ENCODE results near the gene SLC35A2.

The SLC35A2 gene

DNA sequence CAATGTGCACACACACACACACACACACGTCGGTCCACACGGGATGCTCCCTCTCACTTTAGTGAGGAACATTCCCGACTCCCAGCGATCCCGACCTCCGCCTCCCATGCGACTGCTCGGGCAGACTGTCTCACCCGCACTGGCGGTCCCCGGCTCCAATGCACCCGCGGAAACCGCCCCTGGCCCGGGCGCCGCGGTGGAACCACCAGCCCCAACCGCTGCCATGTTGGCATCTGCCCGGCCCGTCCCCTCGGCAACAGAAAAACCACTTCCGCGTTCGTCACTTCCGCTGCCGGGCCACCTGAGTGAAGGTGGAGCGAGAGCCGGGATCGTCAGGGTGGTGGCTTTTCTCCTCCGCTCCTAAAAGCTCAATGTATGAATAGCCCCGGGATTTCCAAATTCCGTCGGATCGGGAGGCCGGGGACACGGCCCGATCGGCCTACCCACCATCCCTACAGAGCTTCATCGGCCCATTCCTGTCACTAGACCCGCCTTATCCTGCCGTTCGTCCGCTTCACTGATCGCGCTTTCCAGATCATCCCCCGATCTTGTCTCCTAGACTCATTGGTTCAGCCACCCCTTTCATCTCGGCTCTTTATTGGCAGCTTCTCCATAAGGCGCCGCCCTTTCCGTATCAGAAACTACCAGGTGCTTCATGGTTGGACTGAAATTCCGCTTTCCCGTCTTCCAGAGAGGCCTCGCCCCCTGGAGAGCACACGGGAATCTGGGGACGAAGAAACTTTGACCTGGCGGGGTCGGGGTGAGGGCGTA is at the start of gene SLC35A2:
Gene SLC35A2, minus strand, starts transcription at position 235 of the 771 bp plus-strand sequence. Its CDS starts 10 bp downstream, at position 225.
- FAIRE-seq = no peak

DNA sequence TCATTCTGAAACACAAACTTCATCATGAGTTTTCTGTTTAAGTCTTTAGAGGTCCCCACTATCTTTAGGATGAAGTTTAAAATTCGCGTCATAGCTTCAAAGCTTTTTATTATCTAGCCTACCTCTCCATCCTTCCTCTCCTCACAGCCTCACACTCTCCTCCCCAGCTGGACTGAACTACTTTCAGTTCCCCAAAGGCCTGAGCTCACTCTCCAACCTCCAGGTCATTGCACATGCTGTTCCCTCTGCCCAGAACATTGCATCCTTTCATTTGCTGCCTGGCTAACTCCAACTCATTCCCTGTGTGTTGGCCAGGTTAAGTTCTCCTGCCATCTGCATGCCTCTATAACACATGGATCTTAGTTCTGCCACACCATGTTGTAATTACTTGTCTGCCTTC is 48.8 kb upstream of the SLC35A2 start:
- FAIRE-seq = no peak

DNA sequence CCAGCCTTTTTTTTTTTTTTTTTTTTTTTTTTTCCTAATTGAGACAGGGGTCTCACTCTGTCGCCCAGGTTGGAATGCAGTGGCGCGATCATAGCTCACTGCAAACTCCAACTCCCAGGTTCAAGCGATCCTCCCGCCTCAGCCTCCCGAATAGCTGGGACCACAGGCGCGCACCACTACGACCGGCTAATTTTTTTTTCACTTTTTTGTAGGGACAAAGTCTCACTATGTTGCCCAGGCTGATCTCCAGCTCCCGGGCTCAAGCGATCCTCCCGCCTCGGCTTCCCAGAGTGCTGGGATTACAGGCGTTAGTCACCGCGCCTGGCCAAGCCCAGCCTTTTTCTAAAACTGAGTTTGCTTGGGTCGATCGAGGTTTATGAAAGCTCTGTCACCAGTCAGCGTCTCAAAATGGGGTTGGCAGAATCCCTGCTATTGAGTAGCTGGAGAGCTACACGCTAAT is 47.2 kb upstream of the SLC35A2 start:
- FAIRE-seq = no peak

DNA sequence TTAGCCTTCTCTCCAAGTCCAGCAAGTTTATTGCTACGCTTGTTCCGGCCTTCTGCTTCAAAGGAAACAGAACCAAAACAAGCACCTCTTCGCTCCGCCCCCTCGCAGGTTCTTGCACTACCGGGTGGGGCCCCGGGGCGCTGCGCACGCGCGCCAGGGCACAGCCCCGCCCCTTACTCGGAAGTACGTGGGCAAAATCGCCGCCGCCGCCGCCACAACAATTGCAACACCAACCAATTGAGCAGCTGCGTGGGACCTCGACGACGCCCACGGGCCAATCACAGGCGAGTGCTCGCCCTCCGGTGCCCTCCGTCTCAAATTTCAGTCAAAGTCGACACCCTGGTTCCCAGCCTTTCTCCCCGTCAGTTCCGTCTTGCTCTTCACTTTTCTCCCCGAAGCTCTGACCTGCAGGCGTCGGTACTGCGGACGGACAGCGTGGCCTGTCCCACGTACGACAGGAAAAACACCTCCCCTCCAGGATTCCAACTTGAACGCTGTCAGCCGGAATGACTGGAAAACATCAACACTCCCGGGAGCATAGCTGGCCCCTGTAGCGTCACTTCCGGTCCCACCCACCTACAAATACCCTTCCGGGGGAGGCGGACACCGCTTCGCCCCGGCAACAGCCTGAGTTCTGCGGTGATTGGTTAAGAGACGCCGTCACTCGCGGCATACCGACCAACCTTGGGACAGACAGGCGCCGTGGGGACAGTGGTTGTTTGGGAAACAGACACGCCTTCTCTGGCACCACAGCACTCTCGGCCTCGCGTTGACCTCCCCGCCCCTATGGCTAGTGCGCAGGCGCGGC is 46.6 kb upstream of the SLC35A2 start:
- FAIRE-seq = peak; percentile 77

DNA sequence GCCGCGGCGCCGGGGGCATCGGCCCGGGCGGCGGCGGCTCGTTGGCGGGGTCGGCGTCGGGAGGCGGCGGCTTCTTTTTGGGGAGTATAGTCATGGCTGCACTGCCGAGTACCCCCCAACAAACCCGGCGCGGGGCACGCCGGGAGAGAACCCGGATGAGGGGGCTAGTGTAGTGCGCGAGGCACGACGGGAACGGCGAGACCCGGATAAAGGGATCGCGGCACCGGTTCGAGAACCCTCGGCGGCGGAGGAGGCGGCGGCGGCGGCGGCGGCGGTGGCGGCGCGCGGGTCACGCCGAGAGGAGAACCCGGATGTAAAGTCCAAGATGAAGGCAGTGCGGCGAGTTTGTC is 46.0 kb upstream of the SLC35A2 start, which contains the start of gene OTUD5:
Gene OTUD5, minus strand, starts transcription at position 131 of the 350 bp plus-strand sequence. Its CDS starts 37 bp downstream, at position 94.
- FAIRE-seq = no peak

DNA sequence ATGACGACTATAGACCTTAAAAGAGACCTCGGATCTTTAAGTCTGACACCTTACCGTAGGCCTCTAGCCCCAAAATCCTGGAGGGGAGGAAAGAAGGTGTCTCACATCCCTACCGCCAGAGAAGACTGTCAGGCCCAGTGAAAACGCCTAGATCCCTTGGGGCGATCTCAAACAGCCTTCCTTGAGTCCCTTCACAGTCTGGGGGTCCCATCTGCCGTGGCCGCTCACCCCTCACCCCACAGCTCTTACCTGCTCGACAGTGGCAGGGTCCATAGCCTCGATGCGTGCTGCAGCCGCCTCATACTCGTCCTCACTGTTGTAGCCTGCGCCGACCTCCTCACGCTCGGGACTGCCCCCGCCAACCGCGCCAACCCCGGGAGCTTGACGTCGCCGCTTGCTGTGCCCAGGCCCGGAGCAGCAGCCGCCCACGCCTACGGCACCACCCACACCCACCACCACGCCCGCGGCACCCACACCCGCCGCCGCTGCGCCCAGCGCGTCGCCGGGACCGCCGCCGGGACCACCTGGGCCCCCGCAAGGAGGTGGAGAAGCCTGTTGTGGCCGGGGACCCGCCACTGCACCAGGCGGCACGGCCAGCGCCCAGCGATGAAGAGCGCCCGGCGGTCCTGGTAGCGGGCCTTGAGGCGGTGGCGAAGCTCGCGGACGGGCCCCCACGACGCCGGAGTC is 45.4 kb upstream of the SLC35A2 start:
- FAIRE-seq = no peak

DNA sequence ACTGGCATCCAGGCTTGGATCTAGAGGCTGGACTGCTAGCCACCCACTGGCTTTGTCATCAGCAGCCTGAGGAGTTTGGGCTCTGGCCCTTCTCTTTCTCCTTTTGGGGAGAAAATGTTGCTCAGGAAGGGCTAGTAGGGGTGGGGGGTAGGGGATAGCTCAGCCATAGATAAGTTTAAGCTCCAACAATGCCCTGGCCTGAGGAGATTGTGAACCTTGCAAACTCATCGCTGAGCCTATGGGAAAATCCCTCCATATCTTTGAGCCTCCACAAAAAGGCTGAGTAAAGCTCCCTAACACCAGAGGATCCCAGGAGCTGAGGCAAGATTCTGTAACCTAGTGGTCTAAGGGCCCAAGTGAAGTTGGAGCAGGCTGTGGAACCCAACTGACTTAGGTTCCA is 37.1 kb upstream of the SLC35A2 start:
- FAIRE-seq = no peak

DNA sequence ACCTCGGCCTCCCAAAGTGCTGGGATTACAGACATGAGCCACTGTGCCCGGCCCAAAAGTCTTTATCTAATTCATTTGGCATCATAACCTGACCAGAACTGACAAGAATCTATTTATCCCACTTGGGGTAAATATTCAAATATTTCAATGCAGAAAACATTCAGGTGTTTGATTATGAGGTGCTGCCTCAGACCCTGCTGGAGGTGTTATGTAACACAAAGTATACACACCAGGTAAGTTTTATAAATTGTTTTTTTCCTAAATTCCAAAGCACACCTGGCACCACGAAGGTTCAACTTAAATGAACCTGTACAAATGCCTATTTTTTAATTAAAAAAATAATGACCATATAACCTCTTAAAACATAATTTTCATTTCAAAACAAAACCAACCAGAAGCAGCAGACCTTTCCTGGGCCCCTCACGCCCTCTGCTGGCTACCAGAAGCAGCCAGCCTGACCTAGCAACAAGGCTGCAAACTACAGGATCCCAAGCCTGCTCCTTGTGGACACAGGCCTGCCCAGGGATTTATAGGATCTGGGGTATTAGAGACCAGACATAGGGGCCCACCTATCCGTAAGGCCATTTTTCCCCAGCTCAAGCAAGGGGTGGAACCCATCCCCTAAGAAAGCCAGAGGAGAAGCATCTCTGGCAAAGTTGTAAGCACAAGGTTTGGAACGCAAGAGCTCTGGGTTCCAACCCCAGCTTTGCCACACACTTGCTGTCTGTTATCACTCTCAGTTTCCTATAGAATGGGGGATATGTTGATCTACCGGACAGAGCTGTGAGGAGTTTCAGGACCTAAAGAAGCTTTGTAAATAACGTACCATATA is 34.3 kb upstream of the SLC35A2 start:
- FAIRE-seq = peak; percentile 3

DNA sequence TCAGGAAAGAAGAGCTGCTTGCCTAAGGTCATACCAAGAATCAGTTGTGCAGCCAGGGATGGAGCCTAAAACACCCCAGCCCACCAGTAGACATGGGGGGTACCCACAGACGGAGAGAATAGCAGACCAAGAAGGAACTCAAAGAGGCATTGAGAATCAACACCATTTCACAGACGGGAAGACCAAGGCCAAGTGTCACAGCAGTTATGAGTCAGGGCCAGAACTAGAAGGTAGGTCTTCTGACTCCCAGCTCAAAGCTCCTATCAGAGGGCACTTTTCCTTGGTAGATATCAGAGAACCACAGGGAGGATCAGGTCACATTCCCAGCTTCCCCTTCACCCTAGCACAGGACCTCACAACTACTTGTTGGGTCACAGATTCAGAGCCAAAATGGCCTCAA is 31.4 kb upstream of the SLC35A2 start:
- no peak for FAIRE-seq

DNA sequence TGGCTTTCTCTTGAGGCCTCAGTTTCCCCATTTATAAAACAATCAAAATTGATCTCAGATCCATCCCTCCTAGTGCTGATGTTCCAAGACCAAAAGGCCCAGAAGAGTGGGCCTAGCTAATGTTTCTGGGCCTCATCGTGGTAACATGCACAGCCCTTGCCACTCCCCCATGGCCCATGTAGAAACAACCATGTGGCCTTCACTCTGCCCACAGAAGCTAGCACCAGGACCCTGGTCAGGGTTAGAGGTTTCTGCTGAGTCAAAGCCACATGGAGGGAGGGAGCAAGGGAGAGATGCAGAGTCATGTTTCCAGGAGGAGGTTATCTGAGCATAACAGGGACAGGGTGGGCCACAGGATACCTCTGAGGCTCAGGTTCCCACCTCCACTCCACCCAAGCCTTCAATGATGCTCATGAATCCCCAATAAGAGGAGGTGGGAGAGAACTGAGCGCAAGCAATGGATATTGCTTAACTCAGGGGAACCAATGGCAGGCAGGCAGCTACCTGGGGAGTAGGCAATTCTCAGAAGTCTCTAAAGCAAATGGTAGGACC is 29.0 kb upstream of the SLC35A2 start:
- FAIRE-seq = no peak

DNA sequence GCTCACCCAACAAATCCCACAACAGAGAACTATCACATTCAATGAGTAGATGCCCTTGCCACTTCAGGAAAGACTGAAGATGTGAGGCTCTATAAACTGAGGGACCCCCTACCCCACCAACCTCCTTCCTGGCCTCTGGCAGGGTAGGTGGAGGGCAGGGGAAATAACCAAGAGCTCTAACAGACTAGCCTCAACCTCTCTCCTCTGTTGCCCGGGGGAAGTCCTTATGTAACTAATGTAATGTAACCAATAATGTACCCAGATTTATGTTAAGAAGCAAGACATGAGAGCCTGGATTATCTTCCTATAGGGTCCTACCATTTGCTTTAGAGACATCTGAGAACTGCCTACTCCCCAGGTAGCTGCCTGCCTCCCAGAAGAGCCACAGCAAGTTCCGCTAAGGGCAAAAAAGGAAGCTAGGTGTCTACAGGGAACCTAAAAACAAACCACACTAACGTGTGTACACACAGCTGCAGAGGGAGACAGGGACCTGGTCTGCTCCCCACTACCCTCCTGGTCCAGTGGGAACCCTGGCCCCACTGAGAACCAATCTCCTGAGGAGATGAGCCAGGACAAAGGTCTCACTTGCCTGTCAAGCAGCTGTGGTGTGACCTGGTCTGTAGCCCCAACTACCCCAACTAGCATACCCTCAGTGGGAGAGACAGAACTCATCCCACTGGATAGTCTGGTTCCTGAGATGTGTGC is 28.2 kb upstream of the SLC35A2 start:
- no peak for FAIRE-seq

DNA sequence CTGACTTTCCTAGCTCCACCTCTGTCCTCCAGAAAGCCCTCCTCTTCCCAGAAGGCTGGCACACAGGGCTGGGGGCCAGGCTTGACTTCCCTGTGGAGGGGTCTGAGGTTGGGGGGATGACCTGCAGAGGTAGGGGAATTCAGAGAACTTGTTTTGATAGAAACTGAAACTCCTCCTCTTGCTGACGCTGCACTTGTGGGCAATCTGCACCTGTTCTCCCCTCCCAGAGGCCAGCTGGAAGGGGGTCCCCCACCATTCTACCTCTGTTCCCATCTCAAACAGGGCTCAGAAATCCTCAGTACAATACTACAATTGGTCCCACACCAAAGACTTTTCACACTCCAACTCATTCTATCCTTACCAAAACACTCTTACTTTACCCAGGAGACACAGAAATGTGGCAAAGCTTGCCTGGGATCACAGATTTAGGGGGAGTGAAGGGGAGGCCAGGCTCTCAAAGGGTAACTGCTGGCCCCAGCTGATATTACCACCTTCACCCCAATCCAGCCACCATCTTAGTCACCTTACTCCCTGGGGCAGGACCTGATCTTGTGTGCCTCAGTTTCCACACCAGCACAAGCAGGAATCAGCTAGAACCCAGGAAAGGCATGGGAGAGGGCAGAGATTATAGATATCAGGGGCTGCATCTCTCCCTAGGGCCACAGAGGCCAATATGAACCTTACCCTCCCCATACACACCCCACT is 27.4 kb upstream of the SLC35A2 start:
- no peak for FAIRE-seq

DNA sequence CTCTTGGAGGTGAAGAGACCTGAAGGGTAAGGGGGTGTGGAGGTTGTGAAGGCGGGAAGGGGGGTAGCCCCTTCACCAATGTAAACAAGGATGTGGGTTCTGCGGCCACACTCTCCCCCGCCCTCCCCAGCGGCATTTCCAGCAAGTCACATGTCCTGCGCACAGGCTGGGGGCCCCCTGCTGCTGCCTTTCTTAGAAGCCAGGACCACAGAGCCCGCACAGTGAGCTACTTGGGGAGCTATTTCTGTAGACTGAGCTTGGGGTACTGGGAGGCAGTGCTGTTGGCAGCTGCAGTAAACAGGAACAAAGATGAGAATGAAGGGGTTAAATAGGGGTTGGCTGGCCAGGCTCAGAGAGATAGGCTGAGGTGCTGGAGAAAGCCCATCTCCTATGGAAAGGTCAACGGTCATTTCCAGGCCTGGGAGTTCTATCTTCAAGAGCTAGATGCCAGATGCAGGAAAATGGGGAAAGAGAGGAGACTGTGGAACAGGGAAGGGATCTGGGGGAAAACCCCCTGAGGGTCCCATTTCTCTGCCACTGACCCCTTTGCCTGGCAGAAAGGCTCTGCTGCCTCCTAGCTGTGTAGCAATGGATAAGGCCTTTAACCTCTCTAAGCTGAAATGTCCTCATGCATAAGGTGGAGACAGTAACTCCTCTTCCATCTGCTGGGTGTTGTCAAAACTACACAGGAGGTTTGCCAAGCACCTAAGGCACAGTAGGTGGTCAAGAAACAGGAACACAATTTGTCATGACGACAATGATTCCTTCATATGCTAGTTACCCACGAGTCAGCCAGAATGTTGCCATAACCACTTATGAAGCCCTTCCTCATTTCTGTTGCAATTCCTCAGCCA is 25.8 kb upstream of the SLC35A2 start:
- no peak for FAIRE-seq

DNA sequence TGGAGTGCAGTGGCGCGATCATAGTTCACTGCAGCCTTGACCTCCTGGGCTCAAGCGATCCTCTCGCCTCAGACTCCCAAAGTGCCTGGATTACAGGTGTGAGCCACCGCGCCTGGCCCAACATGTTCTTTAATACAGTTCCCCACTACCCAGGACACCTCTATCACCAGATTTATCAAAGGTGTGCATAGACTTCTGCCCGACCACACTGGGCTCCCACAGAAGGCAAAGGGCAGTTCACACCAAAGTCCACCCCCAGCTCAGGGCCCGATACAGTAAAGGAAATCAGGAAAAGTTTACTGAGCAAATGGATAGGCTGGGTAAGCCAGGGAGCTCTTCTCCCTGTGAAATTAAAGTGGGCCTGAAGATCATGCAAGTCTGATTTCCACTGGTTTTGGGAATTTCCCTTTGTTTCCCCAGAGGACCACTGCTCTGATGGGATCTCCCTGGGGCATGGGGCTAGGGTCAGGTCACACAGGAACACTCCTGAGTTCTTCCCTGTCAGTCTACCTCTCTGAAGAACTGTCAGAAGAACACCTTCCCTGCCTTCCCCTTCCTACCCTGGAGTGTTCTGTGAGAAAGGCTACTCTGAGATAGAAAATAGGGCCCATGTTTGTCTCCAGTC is 25.1 kb upstream of the SLC35A2 start:
- FAIRE-seq = no peak

DNA sequence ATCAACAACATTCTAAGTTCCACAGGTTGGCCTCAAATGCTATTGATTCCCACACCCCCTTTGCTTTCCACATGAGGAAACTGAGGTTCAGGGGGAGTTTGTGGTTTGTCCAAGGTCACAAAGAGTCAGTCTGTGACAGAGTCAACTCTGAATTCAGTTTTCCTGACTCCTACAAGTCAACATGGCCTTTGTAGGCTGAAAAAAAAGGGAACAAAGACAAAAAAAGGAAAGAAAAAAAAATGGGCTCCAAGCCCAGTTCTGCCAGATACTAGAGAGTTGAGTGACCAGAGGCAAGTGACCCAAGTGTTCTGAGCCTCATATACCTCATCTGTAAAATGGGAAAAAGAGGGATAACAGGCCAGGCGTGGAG is 23.8 kb upstream of the SLC35A2 start:
- no peak for FAIRE-seq

DNA sequence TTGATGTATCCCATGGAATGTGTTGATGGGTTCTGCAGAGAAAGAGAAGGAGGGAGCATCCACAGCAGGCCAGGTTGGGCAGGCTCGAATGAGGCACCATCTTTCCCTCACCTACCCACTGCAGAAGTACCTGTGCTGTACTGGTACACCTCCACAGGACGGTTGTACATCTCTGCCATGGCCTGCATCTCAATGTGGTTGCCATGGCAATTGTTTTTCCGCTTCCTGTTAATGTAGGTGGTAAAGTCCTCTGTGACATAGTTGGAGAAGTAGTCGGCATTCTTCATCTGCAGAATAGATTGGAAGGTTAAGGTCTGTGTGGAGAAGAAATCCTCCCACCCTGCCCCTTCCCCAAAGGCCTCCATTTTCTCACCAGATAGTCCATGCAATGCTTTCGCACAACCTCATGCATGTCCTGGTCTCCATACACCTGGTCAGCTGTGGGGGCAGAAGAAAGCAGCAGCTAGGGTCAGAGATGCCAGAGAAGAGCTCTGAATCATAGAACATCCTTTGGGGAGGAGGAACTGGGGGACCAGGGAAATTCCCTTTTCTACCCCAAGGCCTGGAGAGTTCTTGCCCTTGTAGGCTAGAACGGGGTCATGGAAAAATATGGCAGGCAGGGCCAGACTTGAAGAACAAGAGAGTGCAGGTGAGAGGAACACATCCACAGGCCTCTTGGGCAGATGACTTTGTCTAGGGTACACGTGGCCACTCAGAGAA is 23.3 kb upstream of the SLC35A2 start:
- FAIRE-seq = no peak

DNA sequence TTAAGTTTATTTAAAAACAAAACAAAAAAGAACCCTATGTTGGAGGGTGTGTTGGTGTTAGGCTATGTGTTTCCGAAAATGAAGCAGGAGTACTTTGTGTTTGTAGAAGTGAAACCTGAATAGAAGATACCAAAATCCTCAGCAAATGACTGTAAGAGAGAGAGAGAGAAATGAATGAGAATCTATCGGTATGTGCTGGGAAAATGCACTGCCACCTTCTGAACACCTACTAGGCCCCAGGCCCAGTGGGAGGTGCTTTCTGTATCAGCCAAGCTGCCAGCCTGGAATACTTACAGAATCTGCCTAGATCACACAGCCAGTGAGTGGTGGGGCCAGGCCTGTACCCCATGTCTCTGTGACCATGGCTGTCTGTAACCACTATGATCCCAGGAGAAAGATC is 22.3 kb upstream of the SLC35A2 start:
- FAIRE-seq = no peak

DNA sequence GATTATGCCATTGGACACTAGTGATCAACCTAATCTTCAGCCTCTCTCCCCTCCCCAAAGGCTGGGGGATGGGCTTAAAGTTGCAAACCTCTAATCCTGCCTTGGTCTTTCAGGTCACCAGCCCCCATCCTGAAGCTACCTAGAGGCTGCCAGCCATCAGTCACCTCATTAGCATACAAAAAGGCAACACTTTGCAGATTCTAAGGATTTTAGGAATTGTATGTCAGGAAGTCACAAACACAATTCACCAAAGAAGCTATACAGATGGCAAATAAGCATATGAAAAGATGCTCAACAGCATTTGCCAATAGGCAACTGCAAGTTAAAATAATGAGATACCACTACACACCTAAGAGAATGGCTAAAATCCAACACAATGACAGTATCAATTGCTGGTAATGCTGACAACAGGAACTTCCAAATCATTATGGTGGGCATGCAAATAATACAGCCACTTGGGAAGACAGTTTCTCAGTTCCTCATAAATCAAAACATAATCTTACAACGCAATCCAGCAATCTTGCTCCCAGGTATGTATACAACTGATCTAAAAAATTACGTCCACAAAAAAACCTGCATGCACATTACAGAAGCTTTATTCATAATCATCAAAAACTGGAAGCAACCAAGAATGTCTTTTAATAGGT is 16.4 kb upstream of the SLC35A2 start:
- FAIRE-seq = no peak

Data from TTC549 (cell line).